Muscle of back (tissue), 11 donors: ENCODE results near the gene CALCOCO2. TPM values are rescaled to one million over a fixed set of nuclear protein-coding genes. Genes with fewer than 3 reads are reported as not detected.
"Not testable (repeated sequence)": the region's sequence is repeated elsewhere in the genome, so short reads cannot be mapped to it uniquely, and the experiment has no call there.

ENCODE experiments used
- DNase-seq, 3 donors: peaks; one replicate each; pipeline versions ENCODE4 v3.0.0 to v3.0.0-alpha.2; 2013
- polyA plus RNA-seq, 10 donors: library from polyadenylated mRNA; unstranded; fragments of 120-200 nt; gene quantifications; one replicate each; pipeline ENCODE4 v1.2.1, GENCODE V29; 2013; ENCODE audit not compliant: insufficient read length in 10 of 10

CALCOCO2 gene
- polyA plus RNA-seq, 10 donors = 41.0 to 57.4 (median 50.7) TPM

DNA sequence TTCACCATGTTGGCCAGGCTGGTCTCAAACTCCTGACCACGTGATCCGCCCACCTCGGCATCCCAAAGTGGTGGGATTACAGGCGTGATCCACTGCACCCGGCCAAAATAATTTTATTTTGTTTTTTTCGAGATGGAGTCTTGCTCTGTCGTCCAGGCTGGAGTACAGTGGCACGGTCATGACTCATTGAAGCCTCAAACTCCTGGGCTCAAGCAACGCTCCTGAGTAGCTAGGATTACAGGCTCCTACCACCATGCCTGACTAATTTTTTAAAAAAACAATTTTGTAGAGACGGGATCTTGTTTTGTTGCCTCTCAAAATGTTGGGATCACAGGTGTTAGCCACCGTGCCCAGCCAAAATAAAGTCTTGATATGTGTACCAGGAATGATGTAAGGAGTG lies 11.4 kb upstream of the CALCOCO2 start:
- no peak for DNase-seq

GRCh38 chr17:48820936-48821335 lies 9.9 kb upstream of the CALCOCO2 start:
- not testable (repeated sequence) for DNase-seq

DNA sequence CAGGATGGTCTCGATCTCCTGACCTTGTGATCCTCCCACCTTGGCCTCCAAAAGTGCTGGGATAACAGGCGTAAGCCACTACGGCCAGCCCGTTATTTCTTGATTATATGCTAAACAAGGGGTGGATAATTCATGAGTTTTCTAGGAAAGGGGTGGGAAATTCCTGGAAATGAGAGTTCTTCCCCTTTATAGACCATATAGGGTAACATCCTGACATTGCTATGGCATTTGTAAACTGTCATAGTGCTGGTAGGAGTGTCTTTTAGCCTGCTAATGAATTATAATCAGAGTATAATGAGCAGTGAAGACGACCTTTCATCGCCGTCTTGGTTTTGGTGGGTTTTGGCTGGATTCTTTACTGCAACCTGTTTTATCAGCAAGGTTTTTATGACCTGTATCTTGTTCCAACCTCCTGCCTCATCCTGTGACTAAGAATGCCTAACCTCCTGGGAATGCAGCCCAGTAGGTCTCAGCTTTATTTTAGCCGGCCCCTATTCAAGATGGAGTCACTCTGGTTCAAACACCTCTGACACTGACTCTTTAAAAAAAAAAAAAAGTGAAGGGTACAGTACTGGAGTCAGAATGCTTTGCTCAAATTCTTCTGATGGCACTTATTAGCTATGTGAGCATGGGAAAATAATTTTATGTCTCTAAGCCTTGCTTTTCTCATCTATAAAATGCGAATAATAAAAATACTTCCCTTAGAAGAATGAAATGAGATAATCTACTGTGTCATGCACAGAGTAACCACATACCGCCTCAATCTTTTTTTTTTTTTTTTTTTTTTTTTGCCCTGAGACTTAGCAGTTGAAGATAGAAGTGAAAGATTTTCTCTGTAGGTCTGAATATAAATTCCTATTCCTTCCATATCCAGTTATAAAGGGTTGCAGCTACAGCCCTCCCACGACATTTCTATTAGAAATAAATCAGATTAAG lies 5.1 kb upstream of the CALCOCO2 start:
- DNase-seq = no peak

- DNase-seq = no peak
Observed at GRCh38 chr17:48831549-48831883, 681 bp downstream of the CALCOCO2 start.

- DNase-seq = no peak
Observed at GRCh38 chr17:48834973-48835372, 4.1 kb downstream of the CALCOCO2 start.

- DNase-seq = no peak
Observed at GRCh38 chr17:48835971-48836370, 5.1 kb downstream of the CALCOCO2 start.

- not testable (repeated sequence) for DNase-seq
Observed at GRCh38 chr17:48837458-48837857, 6.6 kb downstream of the CALCOCO2 start.

DNA sequence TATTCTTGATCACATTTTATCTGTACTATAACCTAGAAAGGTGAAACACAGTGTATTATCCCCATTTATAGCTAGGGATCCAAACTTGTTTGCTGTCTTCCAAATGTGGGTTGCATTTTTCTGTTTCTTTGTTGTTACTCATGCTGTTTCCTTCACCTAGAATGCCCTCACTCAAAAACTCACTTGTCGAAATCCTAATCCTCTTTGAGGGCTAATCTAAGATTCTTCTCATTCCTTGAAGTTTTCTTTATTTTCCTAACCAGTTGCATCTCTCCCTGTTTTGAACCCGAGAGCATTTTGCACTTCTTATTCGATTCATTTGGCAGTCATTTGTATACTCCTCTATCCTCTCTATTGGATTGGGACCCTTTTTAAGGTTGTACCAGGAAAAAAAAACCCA lies 9.6 kb downstream of the CALCOCO2 start:
- DNase-seq = no peak

GRCh38 chr17:48841395-48841831 lies 10.6 kb downstream of the CALCOCO2 start:
- DNase-seq = peak; percentile 51 to 80 (median 60)

- DNase-seq = no peak
Observed at GRCh38 chr17:48842746-48843145, 11.9 kb downstream of the CALCOCO2 start.

DNA sequence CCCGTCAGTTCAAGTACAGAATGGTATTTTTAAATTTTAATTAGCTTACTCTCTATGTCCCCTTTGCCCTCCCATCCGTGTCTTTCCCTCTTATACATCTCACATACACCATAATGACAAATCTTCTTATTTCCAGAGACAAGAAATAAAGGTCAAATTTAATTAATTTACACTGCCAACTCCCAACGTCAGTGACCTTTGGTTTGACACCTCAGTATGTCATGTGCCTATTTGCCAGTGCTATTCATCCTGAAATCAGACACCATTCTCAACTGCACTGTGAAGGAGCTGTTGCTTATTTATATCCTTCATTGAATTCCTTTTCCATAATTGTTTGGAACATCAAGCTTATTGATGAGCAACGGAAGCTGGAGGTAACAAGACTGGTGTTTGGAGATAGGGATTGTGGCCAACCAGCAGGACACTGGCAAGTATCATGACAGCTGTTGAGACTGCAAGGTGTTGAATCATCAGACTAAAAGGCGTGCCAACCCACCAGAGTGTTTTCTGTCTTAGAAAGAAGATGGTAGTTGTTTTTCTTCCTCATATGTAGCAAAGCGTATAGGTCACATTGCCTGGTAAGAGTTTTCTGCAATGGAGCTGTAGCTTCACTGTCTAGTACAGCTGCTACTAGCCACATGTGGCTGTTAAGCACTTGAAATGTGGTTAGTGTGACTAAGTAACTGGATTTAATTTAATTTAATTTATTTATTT lies 12.5 kb downstream of the CALCOCO2 start:
- no peak for DNase-seq

DNA sequence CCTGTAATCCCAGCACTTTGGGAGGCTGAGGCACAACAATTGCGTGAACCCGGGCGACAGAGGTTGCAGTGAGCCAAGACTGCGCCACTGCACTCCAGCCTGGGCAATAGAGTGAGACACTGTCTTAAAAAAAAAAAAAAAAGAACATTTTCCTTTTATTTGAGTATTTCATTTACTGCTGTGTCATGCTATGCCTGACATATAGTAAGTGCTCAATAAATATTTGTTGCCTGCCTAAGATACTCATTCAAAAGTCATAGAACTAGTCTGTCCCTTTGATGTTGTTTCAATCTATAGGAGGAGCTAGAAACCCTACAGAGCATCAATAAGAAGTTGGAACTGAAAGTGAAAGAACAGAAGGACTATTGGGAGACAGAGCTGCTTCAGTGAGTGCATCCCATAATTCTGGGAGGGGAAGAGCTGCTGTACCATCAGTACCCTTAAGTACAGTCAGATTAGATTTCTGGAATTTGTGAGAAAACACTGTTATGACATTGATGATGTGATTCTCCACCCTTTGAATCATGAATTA lies 20.0 kb downstream of the CALCOCO2 start:
- DNase-seq = no peak

DNA sequence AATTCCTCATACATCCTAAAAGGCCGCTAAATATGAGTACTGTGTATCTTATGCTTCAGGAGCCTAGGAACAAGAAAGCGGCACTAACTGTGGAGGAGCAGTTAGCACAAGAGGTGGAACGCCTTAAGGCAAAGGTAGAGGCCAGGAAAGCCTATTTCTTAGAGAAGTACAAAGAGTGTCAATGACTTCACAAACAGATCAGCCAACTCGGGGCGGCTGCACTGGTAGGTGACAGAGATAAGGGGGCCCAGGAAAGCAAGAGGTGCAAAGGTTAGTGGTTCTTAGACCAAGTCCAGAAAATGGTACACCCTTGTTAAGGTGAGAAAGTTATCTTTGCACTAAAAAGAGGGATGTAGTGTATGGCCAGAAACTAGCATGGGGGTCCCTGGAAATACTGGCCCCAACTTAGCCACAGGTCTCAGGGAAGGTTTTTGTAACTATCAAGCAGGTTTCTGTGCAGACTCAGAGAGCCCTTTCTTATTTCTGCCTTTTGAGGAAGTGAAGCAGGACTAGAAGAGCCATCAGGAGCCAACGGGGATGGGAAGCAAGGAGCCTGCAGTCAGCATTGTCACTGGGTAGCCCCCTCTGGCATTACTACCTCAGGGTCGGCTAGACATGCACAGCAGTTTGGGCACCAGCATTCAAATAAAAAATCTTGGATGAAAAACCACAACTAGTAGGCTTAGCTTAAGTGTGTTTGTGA lies 24.1 kb downstream of the CALCOCO2 start:
- no peak for DNase-seq

- DNase-seq = no peak
Observed at GRCh38 chr17:48856122-48856821, 25.4 kb downstream of the CALCOCO2 start.

DNA sequence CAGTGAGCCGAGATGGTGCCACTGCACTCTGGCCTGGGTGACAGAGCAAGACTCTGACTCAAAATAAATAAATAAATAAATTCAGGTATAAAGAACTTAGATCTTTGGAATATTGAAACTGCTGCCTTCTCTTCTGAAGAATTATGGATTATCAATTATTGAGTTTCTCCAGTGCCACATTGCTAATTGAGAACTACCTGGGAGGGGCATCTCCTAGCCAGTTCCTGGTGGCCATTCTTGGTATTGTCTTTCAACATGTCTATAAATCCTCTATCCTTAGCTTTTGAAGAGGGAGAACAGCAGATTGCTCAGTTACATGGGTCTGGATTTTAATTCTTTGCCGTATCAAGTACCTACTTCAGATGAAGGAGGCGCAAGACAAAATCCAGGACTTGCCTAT lies 29.2 kb downstream of the CALCOCO2 start:
- no peak for DNase-seq

DNA sequence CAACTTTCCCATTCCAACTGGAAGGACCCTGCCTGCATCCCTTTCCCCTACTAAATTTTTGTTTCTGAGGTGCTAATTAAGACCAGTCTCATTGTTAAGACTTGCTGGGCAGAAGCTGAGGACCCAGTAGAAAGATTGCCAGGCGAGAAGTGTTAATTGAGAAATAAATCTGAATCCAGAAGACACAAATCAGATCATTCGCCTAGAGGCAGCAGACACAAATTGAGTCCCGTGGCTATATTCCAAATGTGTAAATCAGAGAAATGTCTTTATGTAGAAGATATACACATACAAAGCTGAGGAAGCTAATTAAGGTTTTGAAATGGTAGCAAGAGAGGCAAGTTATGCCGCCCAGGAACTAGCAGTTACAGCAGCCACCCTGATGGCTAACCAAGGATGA lies 29.6 kb downstream of the CALCOCO2 start:
- no peak for DNase-seq

- DNase-seq = no peak
Observed at GRCh38 chr17:48868916-48869500, 38.2 kb downstream of the CALCOCO2 start.

DNA sequence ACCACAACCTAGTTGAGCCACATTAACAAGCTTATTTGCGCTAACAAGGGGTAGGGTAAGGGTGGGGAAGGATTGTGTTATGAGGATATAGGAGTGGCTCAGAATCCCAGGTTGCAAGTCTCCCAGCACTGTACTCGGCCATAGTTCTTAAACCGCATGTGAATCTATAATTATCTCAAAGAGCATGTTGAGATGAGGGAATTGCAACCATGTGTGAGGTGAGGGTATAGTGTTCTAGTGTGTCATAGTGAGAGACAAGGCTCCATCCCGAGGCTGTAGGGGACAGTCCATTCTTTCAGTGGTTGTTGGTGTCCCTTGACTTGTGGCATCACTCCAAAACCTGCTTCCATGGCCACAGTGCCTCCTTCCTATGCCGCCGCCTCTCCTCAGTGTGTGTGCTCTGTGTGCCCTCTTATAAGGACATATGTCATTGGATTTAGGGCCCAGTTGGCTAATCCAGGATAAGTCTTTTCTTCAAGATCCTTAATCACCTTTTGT lies 39.0 kb downstream of the CALCOCO2 start:
- no peak for DNase-seq

DNA sequence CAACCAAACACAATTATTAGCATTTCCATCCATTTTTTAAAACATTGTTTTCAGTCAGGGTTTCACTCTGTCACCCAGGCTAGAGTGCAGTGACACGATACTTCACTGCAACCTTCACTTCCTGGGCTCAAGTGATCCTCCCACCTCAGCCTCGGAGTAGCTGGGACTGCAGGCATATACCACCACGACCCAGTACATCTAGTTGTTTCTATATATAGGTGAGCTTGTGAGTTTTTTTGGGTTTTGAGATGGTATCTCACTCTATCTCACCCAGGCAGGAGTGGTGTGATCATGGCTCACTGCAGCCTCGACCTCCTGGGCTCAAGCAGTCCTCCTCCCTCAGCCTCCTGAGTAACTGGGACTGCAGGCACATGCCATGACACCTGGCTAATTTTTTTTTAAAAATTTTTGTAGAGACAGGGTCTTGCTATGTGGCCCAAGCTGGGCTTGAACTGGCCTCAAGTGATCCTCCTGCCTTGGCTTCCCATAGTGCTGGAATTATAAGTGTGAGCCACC lies 40.3 kb downstream of the CALCOCO2 start:
- DNase-seq = no peak

DNA sequence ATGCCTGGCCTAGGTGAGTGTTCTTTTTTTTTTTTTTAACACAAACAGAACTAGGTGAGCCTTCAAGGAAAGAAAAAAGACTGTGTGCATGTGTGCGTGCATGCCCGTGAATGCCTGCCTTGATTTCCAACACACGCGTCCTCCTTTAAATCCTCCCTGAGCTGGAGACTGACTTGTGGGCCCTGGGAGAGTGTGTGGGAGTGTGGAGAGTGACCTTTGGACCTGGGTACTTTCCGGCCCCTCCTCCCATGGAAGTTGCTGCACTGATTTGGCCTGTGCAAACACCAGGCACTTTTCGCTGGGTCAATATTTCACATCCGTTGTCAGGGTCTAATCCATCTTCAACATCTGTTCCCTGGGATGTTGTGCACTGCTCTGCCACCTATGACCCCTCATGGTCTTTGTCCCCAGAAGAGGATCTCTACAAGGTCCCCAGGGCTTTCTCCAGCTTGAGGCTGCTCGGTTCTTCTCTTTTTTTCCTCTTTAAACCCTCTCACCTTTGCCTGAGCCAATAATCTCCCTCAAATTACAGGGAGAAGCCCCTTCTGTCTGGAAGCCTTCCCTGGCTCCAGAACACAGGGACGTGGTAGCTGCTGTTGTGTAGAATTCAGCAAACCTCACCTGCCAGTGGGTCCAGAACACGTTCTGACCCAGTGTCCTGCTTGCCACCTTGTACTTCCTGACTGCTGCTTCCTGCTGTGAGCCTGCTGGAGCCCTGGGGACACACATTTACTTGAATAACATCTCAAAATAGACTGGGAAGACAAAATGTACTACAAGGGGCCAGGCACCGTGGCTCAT lies 40.9 kb downstream of the CALCOCO2 start:
- peak in 1 of 3 donors; percentile 26 for DNase-seq
